ENCODE results near the gene PHACTR3.

The PHACTR3 gene

GRCh38 chr20:59701236-59701635 lies 96.9 kb downstream of the PHACTR3 start:
- DNase-seq (ENCODE audit: low spot score): no peak
- TF ChIP-seq CTCF (IDR thresholded peaks at IDR 0.05; ENCODE audit: extremely low read depth, missing control alignments): no peak

- TF ChIP-seq CTCF (IDR thresholded peaks at IDR 0.05; ENCODE audit: extremely low read depth, missing control alignments): no peak
- DNase-seq (ENCODE audit: low spot score): no peak
Observed at GRCh38 chr20:59703046-59703445, 98.7 kb downstream of the PHACTR3 start.

GRCh38 chr20:59705651-59706399 lies 101.5 kb downstream of the PHACTR3 start:
- no peak for DNase-seq (ENCODE audit: low spot score)
- no peak for TF ChIP-seq CTCF (IDR thresholded peaks at IDR 0.05; ENCODE audit: extremely low read depth, missing control alignments)

GRCh38 chr20:59706400-59706693 lies 102.0 kb downstream of the PHACTR3 start:
- no peak for DNase-seq (ENCODE audit: low spot score)
- no peak for TF ChIP-seq CTCF (IDR thresholded peaks at IDR 0.05; ENCODE audit: extremely low read depth, missing control alignments)

- DNase-seq (ENCODE audit: low spot score): no peak
- TF ChIP-seq CTCF (IDR thresholded peaks at IDR 0.05; ENCODE audit: extremely low read depth, missing control alignments): no peak
Observed at GRCh38 chr20:59708326-59708725, 104.0 kb downstream of the PHACTR3 start.

GRCh38 chr20:59709636-59710035 lies 105.3 kb downstream of the PHACTR3 start:
- no peak for DNase-seq (ENCODE audit: low spot score)
- TF ChIP-seq CTCF (IDR thresholded peaks at IDR 0.05; ENCODE audit: extremely low read depth, missing control alignments): no peak

GRCh38 chr20:59718071-59718470 lies 113.7 kb downstream of the PHACTR3 start:
- TF ChIP-seq CTCF (IDR thresholded peaks at IDR 0.05; ENCODE audit: extremely low read depth, missing control alignments): no peak
- DNase-seq (ENCODE audit: low spot score): no peak

Data from GM20000 (cell line).